ENCODE results near the gene COG6. TPM values are rescaled to one million over a fixed set of nuclear protein-coding genes. Genes with fewer than 3 reads are reported as not detected.

Gene COG6
- total and polyA plus RNA-seq, 2 donors from 2014 or later = 12.2 to 31.3 TPM

GRCh38 chr13:39766464-39767158, 111.1 kb downstream of the COG6 start:
- no peak overlapping the region for H3K9ac ChIP-seq (ENCODE audit: low read length in 3 of 3)
- no peaks in the 10 kb centered on the region for H3K4me1 ChIP-seq (ENCODE audit: control insufficient read depth in 2 of 3, insufficient read depth in 2 of 3, low read depth in 1 of 3, low read length in 3 of 3)
- intact Hi-C loops (cut with DNase I) = no loop called here
- peaks cover 0 to 2% (median 0%) of the 10 kb centered on the region in 3 donors for H3K36me3 ChIP-seq (ENCODE audit: control insufficient read depth in 2 of 3, insufficient read depth in 3 of 3, low read length in 3 of 3)
- H3K9me3 ChIP-seq (ENCODE audit: control insufficient read depth in 2 of 3, insufficient read depth in 1 of 3, low read length in 3 of 3) = no peaks in the 10 kb centered on the region
- no peak overlapping the region for H3K27ac ChIP-seq (ENCODE audit: low read depth in 2 of 2, low read length in 2 of 2)
- no peaks in the 10 kb centered on the region for H3K27me3 ChIP-seq (ENCODE audit: control insufficient read depth, insufficient read depth, low read length)
- no peak for TF ChIP-seq CTCF (IDR thresholded peaks at IDR 0.05; ENCODE audit: borderline replicate concordance, extremely low read depth, insufficient read depth)
- DNase-seq (no peak), FAIRE-seq (no peak)
- no peak overlapping the region for H3K4me3 ChIP-seq (ENCODE audit: low read length in 3 of 3)

GRCh38 chr13:39767791-39768517, 112.5 kb downstream of the COG6 start:
- Histone ChIP-seq H3K36me3 (ENCODE audit: control insufficient read depth in 2 of 3, insufficient read depth in 3 of 3, low read length in 3 of 3) (peaks cover 0 to 2% (median 0%) of the 10 kb centered on the region in 3 donors), H3K4me1 (ENCODE audit: control insufficient read depth in 2 of 3, insufficient read depth in 2 of 3, low read depth in 1 of 3, low read length in 3 of 3) (no peaks in the 10 kb centered on the region), H3K27ac (ENCODE audit: low read depth in 2 of 2, low read length in 2 of 2) (no peak overlapping the region), H3K4me3 (ENCODE audit: low read length in 3 of 3) (no peak overlapping the region), H3K9ac (ENCODE audit: low read length in 3 of 3) (no peak overlapping the region), H3K9me3 (ENCODE audit: control insufficient read depth in 2 of 3, insufficient read depth in 1 of 3, low read length in 3 of 3) (no peaks in the 10 kb centered on the region), H3K27me3 (ENCODE audit: control insufficient read depth, insufficient read depth, low read length) (no peaks in the 10 kb centered on the region)
- DNase-seq (no peak), FAIRE-seq (no peak)
- TF ChIP-seq CTCF (IDR thresholded peaks at IDR 0.05; ENCODE audit: borderline replicate concordance, extremely low read depth, insufficient read depth) = no peak
- intact Hi-C loops (cut with DNase I) = no loop called here

DNA sequence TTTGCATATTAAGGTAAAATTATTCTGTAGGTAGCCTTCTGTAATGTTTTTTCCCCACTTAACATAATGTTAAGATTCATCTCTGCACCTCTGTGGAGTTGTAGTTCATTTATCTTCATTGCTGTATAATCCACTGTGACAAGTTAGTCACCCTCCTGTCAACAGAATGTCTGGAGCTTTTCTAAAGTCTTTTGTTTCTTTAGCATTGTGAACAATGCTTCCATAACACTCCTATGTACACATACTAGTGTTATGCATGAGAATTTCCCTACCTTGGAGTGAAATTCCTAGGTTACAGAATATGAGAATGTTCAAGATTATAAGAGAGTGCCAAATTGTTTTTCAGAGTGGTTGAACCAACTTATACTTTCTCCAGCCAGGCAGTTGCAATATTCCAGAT, 113.5 kb downstream of the COG6 start:
- FAIRE-seq (no peak), DNase-seq (no peak)
- no peak overlapping the region for H3K9ac ChIP-seq (ENCODE audit: low read length in 3 of 3)
- TF ChIP-seq CTCF (IDR thresholded peaks at IDR 0.05; ENCODE audit: borderline replicate concordance, extremely low read depth, insufficient read depth) = no peak
- intact Hi-C loops (cut with DNase I) = no loop called here
- H3K9me3 ChIP-seq (ENCODE audit: control insufficient read depth in 2 of 3, insufficient read depth in 1 of 3, low read length in 3 of 3) = no peaks in the 10 kb centered on the region
- H3K4me1 ChIP-seq (ENCODE audit: control insufficient read depth in 2 of 3, insufficient read depth in 2 of 3, low read depth in 1 of 3, low read length in 3 of 3) = no peaks in the 10 kb centered on the region
- peaks cover 0 to 2% (median 0%) of the 10 kb centered on the region in 3 donors for H3K36me3 ChIP-seq (ENCODE audit: control insufficient read depth in 2 of 3, insufficient read depth in 3 of 3, low read length in 3 of 3)
- no peak overlapping the region for H3K4me3 ChIP-seq (ENCODE audit: low read length in 3 of 3)
- no peak overlapping the region for H3K27ac ChIP-seq (ENCODE audit: low read depth in 2 of 2, low read length in 2 of 2)
- no peaks in the 10 kb centered on the region for H3K27me3 ChIP-seq (ENCODE audit: control insufficient read depth, insufficient read depth, low read length)
